ENCODE results near the gene INSIG2. TPM values are rescaled to one million over a fixed set of nuclear protein-coding genes. Genes with fewer than 3 reads are reported as not detected.
A peak's percentile ranks its signal among the peaks of the same experiment; 100 is the strongest.

INSIG2 gene
- total RNA-seq, 1 experiment from 2014 or later = 36.1 TPM

DNA sequence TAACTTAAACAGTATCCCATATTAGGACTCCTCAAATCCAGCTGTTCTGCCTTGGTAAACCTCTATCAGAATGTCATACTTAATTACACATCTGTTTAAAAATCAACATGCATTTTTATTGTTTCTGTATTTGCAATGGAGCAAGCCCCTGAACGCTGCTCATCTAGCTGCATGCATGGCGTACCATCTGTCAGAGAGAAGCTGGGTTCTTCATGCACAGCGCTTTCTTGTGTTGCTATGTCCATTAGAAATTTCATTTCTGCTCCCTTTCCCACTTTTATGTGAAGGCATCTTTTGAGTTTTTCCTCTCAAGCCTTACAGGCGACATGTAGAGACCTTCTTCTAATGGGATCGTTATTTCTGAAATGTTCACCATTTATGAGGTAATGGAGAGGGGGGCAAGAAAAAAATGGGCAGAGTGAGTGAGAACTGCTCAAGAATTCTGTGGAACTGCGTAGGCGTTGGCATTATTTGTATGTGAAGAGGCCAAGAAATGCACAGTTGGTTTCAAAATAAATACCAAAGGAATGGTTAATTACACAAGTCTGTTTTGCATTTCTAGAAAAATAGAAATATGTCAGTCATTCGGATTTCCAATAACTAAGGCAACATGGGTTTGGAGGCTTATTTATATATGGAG lies 31.6 kb downstream of the INSIG2 start:
- in situ Hi-C loops (cut with HindIII; ENCODE audit: low pct_unique_long_range_greater_than_20kb, low sequenced_read_pairs) = no loop called here
- no peak for DNase-seq (ENCODE audit: low read depth)

- no peak for DNase-seq (ENCODE audit: low read depth)
- in situ Hi-C loops (cut with HindIII; ENCODE audit: low pct_unique_long_range_greater_than_20kb, low sequenced_read_pairs) = no loop called here
Measured at GRCh38 chr2:118120401-118120780, 32.1 kb downstream of the INSIG2 start.

- DNase-seq (ENCODE audit: low read depth) = no peak
- in situ Hi-C loops (cut with HindIII; ENCODE audit: low pct_unique_long_range_greater_than_20kb, low sequenced_read_pairs) = no loop called here
Measured at GRCh38 chr2:118121101-118121500, 32.8 kb downstream of the INSIG2 start.

- in situ Hi-C loops (cut with HindIII; ENCODE audit: low pct_unique_long_range_greater_than_20kb, low sequenced_read_pairs) = no loop called here
- DNase-seq (ENCODE audit: low read depth) = no peak
Measured at GRCh38 chr2:118121986-118122524, 33.8 kb downstream of the INSIG2 start.

DNA sequence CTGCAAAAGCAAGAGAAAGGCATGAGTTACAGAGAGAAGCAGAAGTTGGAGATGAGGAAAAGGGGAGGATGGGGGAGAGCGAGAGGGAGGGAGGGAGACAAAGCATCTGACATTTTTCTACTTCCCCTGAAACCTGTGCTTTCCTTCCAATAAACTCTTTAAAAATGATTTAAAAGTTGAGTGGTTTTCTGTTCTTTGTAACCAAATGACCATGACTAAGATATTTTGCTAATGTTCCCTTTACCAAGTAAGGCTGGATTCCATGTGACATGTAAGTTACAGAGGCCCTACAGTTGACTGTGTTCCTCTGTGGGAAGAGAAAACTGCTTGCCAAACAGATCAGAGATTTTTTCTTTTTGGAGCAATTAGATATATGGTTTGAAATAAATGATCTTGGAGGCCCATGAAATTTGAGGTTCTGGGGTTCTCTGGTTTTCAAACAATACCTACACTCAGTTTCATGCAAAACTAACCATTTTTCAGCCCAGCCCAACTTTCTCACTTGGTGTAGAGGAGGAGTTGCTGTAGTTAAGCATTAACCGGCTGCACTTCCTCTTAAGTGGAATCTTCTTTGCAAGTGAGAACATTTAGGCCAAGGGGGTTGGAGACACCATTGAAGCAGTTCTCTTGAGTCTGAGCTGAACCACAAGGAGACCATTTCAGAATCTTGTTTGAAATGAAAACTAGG lies 34.5 kb downstream of the INSIG2 start:
- DNase-seq (ENCODE audit: low read depth) = peak; percentile 73
- in situ Hi-C loops (cut with HindIII; ENCODE audit: low pct_unique_long_range_greater_than_20kb, low sequenced_read_pairs) = no loop called here

DNA sequence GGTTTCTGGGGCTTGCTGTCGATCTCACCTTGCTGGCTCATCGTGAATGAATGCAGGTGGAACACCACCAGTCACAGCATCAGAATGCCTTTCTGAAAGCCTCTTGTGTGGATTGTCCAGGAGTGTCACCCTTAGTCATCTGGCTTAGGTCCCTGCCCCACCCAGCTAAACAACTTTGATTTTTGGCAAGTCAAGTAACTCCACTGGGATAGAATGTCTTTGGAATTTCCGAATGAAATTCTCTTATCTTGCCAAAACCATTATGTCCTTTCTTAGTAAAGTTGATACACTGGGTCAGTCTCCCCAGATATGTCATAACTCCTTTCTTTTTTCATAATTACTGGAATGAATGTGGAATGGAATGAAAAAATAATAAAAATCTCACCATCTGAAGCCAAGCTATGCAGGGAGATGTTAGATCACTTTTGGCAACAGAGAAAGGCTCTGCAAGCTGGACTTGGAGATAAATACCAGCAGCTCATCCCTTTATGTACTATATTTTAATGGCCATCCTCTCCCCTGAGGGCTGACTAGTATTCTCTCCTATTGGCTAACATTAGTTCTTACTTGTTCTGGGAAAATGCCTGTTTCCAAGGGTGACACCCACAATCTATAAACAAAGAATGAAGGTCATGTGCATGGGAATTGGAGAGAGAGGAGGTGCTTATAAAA lies 35.4 kb downstream of the INSIG2 start:
- peak; percentile 71 for DNase-seq (ENCODE audit: low read depth)
- in situ Hi-C loops (cut with HindIII; ENCODE audit: low pct_unique_long_range_greater_than_20kb, low sequenced_read_pairs) = no loop called here

- DNase-seq (ENCODE audit: low read depth) = no peak
- in situ Hi-C loops (cut with HindIII; ENCODE audit: low pct_unique_long_range_greater_than_20kb, low sequenced_read_pairs) = no loop called here
Measured at GRCh38 chr2:118124288-118124891, 36.1 kb downstream of the INSIG2 start.

- in situ Hi-C loops (cut with HindIII; ENCODE audit: low pct_unique_long_range_greater_than_20kb, low sequenced_read_pairs) = no loop called here
- peak; percentile 44 for DNase-seq (ENCODE audit: low read depth)
Measured at GRCh38 chr2:118127250-118127649, 39.0 kb downstream of the INSIG2 start.

DNA sequence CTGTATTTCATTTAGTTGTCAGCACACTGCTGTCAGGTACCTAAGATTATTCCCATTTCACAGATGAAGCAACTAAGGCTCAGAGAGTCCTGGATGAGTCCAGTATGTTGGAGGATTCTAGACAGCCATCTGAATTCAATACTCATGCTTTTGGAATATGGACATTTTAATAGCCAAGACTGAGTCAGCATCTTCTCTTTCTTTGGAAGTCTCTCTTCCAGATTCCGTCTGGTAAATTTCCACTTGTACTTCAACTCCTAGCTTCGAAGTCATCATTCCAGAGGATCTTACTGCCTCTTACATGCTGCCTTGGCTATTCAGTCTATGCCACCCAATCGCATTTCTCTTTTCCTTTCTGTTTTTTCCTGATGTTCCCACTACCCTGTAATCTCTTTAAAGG lies 40.6 kb downstream of the INSIG2 start:
- DNase-seq (ENCODE audit: low read depth) = no peak
- in situ Hi-C loops (cut with HindIII; ENCODE audit: low pct_unique_long_range_greater_than_20kb, low sequenced_read_pairs) = no loop called here

DNA sequence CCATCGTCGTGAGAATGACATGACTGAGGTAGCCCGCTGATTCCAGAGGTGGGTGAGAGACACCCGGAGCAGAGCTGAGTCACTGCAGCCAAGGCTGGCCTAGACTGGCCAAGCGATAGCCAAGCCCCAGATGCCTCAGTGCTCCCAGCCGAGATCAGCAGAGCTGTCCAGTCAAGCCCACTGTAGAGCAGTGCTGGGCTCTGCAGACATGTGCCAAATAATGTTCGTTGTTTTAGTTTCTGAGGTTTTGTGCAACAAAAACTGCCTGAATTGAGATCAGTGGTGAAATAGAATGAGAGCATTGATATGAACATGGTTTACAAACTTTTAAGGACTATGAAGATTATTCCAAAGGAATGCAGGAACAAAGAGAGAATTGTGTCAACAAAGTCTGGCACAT lies 42.1 kb downstream of the INSIG2 start:
- in situ Hi-C loops (cut with HindIII; ENCODE audit: low pct_unique_long_range_greater_than_20kb, low sequenced_read_pairs) = no loop called here
- DNase-seq (ENCODE audit: low read depth) = no peak

- in situ Hi-C loops (cut with HindIII; ENCODE audit: low pct_unique_long_range_greater_than_20kb, low sequenced_read_pairs) = no loop called here
- DNase-seq (ENCODE audit: low read depth) = no peak
Measured at GRCh38 chr2:118131771-118132170, 43.5 kb downstream of the INSIG2 start.

DNA sequence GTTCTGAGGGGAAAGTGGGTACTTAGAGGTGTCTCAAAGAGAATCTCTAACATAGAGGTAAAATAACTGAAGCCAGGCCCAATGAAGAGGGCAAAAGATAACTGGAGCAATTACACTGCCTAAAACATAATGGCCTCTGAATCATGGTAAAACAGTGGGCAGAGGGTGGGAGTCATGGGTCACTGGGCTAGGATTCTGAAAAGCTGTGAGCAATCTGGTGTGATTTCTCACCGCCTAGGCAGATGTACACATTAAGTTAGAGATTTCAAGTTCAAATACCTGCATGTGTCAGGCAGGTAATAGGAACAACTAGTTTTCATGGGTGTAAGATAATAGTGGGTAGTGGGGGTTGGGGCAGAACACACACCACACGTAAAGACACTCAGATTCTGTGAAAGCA lies 45.6 kb downstream of the INSIG2 start:
- in situ Hi-C loops (cut with HindIII; ENCODE audit: low pct_unique_long_range_greater_than_20kb, low sequenced_read_pairs) = no loop called here
- peak; percentile 18 for DNase-seq (ENCODE audit: low read depth)

DNA sequence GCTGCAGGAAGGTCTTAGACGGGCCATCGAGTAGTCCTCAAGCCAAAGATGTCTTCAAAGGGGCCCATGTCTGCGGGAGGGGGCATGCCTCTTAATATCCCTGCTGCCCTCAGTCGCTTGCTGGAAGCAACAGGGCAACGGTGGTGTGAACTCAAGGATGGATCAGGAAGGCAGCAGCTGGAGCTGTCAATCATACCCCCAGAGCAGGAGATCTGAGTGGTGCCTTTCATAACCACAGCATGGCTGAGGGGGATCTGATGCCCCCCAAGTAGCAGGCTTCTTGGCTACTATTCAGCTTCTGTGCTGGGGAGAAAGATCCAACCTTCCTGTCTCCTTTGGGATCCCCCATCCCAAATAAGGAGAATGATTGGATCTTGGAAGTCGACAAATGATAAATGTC lies 46.4 kb downstream of the INSIG2 start:
- DNase-seq (ENCODE audit: low read depth) = no peak
- in situ Hi-C loops (cut with HindIII; ENCODE audit: low pct_unique_long_range_greater_than_20kb, low sequenced_read_pairs) = no loop called here

DNA sequence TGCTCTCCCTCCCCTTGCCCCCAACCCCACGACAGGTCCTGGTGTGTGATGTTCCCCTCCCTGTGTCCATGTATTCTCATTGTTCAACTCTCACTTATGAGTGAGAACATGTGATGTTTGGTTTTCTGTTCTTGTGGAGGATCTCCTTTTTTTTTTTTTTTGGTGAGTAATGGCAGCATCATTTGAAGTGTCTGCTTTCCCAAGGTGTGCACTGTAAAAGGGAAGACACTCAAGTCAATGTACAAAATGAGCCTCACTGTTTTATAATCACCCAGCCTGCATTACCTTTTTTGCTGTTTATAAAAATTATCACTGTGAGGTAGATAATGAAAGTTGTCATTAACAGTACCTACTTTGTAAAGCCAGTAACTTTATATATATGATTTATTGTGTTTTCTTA lies 56.9 kb downstream of the INSIG2 start:
- in situ Hi-C loops (cut with HindIII; ENCODE audit: low pct_unique_long_range_greater_than_20kb, low sequenced_read_pairs) = no loop called here
- DNase-seq (ENCODE audit: low read depth) = no peak

DNA sequence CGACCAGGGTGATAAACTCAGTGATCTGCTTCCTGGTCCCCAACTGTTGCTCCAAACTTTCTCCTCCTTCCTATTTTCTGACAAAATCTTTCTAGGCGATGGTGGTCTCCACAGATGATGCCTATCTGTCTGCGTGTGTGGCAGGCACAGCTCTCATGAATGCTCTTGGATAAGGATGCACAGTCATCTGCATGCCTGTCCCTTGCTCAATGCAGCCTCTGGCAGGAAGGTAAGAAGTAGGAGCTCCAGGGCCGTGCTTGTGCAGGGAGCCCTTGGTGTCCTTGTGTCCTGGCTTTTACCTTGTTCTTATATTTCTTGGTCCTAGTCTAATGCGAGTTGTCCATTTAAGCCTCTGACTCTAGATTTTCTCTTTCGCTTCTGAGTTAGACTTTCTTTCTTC lies 57.5 kb downstream of the INSIG2 start:
- in situ Hi-C loops (cut with HindIII; ENCODE audit: low pct_unique_long_range_greater_than_20kb, low sequenced_read_pairs) = no loop called here
- no peak for DNase-seq (ENCODE audit: low read depth)

- no peak for DNase-seq (ENCODE audit: low read depth)
- in situ Hi-C loops (cut with HindIII; ENCODE audit: low pct_unique_long_range_greater_than_20kb, low sequenced_read_pairs) = no loop called here
Measured at GRCh38 chr2:118146315-118147283, 58.3 kb downstream of the INSIG2 start.

- in situ Hi-C loops (cut with HindIII; ENCODE audit: low pct_unique_long_range_greater_than_20kb, low sequenced_read_pairs) = no loop called here
- no peak for DNase-seq (ENCODE audit: low read depth)
Measured at GRCh38 chr2:118148133-118148532, 59.9 kb downstream of the INSIG2 start.

DNA sequence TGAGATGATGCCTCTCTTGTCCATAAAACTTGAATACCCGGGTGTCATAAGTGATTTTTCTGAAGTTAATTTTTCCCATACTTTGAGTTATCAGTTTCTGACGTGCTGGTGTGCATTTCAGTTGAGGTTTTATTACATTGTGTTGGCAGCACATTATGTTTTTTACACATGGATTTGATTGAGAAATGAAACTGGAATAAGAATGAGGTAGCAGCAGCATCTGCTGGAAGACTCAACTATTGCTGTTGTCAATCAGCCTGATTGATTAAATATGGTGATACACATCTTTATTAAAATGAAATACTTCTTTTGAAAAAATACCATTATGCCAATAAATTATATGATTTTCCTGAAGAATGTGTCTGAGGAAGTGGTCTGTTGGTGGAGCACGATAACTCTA lies 60.5 kb downstream of the INSIG2 start:
- in situ Hi-C loops (cut with HindIII; ENCODE audit: low pct_unique_long_range_greater_than_20kb, low sequenced_read_pairs) = no loop called here
- DNase-seq (ENCODE audit: low read depth) = no peak

All from Caki2 (cell line).